ENCODE data around the gene CORO2A. TPM values are rescaled to one million over a fixed set of nuclear protein-coding genes. Genes with fewer than 3 reads are reported as not detected.

CORO2A gene
- total RNA-seq, 1 experiment from 2014 or later: 15.8 TPM

DNA sequence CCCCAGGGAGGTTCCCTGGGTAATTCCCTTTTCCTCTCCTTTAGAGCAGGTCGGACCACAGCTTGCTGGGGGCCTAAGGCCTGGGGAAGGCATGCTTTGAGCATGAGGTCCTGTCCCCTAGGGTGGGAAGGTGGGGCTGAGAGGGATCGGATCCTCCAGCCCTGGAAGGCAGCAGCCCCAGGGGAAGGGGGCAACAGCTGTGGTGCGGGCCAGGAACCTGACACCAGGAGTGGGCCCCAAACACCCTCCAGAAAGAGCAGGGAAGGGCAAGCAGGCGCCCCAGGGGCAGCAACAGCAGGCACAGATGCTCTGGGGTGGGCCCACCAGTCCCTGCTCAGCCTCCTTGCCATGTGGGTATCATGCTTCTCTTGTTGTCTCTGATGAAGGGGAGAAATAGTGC lies 3.2 kb upstream of the CORO2A start:
- no peak overlapping the region for H2BK15ac ChIP-seq (ENCODE audit: low read depth, low read length)
- H4K5ac ChIP-seq (ENCODE audit: insufficient read length, low read depth, low read length): no peak overlapping the region
- no peaks in the 10 kb centered on the region for H3K9me3 ChIP-seq (ENCODE audit: control insufficient read depth, low read depth, low read length)
- H2AK5ac ChIP-seq (ENCODE audit: insufficient read length, low read length): no peak overlapping the region
- no peak for DNase-seq
- no peaks in the 10 kb centered on the region; the same call in 1 of the 2 replicates for H3K79me2 ChIP-seq (ENCODE audit: insufficient read depth, low read length)
- H2BK5ac ChIP-seq (ENCODE audit: insufficient read length, low read length): no peak overlapping the region
- H3K4ac ChIP-seq (ENCODE audit: low read depth, low read length): no peak overlapping the region
- no peak overlapping the region for H3K27ac ChIP-seq (ENCODE audit: insufficient read length, low read depth, low read length)
- H3K4me2 ChIP-seq (ENCODE audit: insufficient read depth, insufficient read length, low read length): no peak overlapping the region
- no peak overlapping the region for H3K14ac ChIP-seq (ENCODE audit: insufficient read depth, low read length)
- H3K4me1 ChIP-seq (ENCODE audit: insufficient read depth, low read length): peaks cover 8% of the 10 kb centered on the region; the same call in 1 of the 2 replicates
- no peak overlapping the region for H3K23ac ChIP-seq (ENCODE audit: insufficient read length, low read depth, low read length)
- WGBS (ENCODE audit: extremely low coverage, insufficient read length, low lambda C conversion rate): no CpG with 5 or more reads among the region's 4 CpGs
- no peak overlapping the region for H4K8ac ChIP-seq (replicated peaks; ENCODE audit: insufficient read length, low read depth, low read length)
- peaks cover 20 to 33% of the 10 kb centered on the region in 2 experiments for H3K4me1 Mint-ChIP-seq
- no peaks in the 10 kb centered on the region for H3K79me1 ChIP-seq (ENCODE audit: insufficient read depth, low read depth, low read length, poor library complexity, severe bottlenecking)
- no peak overlapping the region for H3K27ac Mint-ChIP-seq
- H3T11ph ChIP-seq (ENCODE audit: low read length): no peak overlapping the region
- H3K23me2 ChIP-seq (ENCODE audit: insufficient read length, low read depth, low read length, poor library complexity, severe bottlenecking): peaks cover 6% of the 10 kb centered on the region
- H3K9me3 Mint-ChIP-seq: no peaks in the 10 kb centered on the region; a peak in 1 of 5 replicates
- H3K4me3 Mint-ChIP-seq: no peak overlapping the region
- H4K91ac ChIP-seq (ENCODE audit: insufficient read length, low read depth, low read length): no peak overlapping the region
- TF ChIP-seq, protein P1, sequence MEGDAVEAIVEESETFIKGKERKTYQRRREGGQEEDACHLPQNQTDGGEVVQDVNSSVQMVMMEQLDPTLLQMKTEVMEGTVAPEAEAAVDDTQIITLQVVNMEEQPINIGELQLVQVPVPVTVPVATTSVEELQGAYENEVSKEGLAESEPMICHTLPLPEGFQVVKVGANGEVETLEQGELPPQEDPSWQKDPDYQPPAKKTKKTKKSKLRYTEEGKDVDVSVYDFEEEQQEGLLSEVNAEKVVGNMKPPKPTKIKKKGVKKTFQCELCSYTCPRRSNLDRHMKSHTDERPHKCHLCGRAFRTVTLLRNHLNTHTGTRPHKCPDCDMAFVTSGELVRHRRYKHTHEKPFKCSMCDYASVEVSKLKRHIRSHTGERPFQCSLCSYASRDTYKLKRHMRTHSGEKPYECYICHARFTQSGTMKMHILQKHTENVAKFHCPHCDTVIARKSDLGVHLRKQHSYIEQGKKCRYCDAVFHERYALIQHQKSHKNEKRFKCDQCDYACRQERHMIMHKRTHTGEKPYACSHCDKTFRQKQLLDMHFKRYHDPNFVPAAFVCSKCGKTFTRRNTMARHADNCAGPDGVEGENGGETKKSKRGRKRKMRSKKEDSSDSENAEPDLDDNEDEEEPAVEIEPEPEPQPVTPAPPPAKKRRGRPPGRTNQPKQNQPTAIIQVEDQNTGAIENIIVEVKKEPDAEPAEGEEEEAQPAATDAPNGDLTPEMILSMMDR (conservative IDR thresholded peaks at IDR 0.05): no peak
- no peak overlapping the region for H3K56ac ChIP-seq (ENCODE audit: insufficient read length, low read depth, low read length)
- no peak overlapping the region for H2AFZ ChIP-seq (ENCODE audit: low read length)
- H2BK20ac ChIP-seq (ENCODE audit: low read depth, low read length, poor library complexity, severe bottlenecking): no peak overlapping the region
- H2BK120ac ChIP-seq (ENCODE audit: low read depth, low read length, poor library complexity, severe bottlenecking): no peak overlapping the region
- H3K9ac ChIP-seq (ENCODE audit: extremely low read depth, insufficient read length, low read length): no peak overlapping the region
- no peaks in the 10 kb centered on the region for H3K36me3 Mint-ChIP-seq (ENCODE audit: insufficient read depth in 1 of 3, low read depth in 3 of 3)
- no peak overlapping the region for H3K18ac ChIP-seq (ENCODE audit: insufficient read length, low read depth, low read length)
- no peak overlapping the region for H2BK12ac ChIP-seq (ENCODE audit: insufficient read length, low read depth, low read length)
- H3K27me3 Mint-ChIP-seq (ENCODE audit: low read depth): no peaks in the 10 kb centered on the region
- H3K27me3 ChIP-seq (ENCODE audit: insufficient read depth, low read length): no peaks in the 10 kb centered on the region
- no peaks in the 10 kb centered on the region for H4K20me1 ChIP-seq (ENCODE audit: control insufficient read depth, insufficient read depth, insufficient read length)
